H1 (cell line): Measurements from ENCODE around the gene IRF9.

ENCODE experiments used
- ASH2L ChIP-seq: fragments of 200-600, 300-600 bp; sonication (generic); IDR thresholded peaks from one replicate; pipeline ENCODE4 v1.7.1; 2017; ENCODE audit warnings: low read length
- BACH1 ChIP-seq: IDR thresholded peaks from 2 replicates; pipeline ENCODE4 v1.6.1; 2012; ENCODE audit warnings: low read length, improper control_type of control experiment
- CEBPB ChIP-seq: IDR thresholded peaks from 2 replicates; pipeline ENCODE4 v1.6.1; 2012; ENCODE audit warnings: low read depth, low read length
- CREB1 ChIP-seq: IDR thresholded peaks from 2 replicates; pipeline ENCODE4 v1.6.1; 2012; ENCODE audit warnings: inconsistent platforms
- EP300 ChIP-seq, 2 experiments: IDR thresholded peaks; 1 replicate in 1 of 2; 2 replicates in 1 of 2; pipeline ENCODE4 v1.6.1; 2011 to 2012; ENCODE audit warnings: low read depth in 2 of 2, low read length in 2 of 2, mild to moderate bottlenecking in 2 of 2, borderline replicate concordance in 1 of 2, inconsistent platforms in 1 of 2, moderate library complexity in 1 of 2
- EZH2 ChIP-seq: fragments of 200-600 bp; sonication (generic); IDR thresholded peaks from 2 replicates; pipeline ENCODE4 v1.7.1; 2012; ENCODE audit warnings: low read depth, mild to moderate bottlenecking, moderate library complexity, low read length, inconsistent platforms; ENCODE audit not compliant: severe bottlenecking
- HDAC6 ChIP-seq: IDR thresholded peaks from one replicate; pipeline ENCODE4 v1.7.1; 2012; ENCODE audit warnings: low read depth, mild to moderate bottlenecking, inconsistent platforms, low read length, moderate library complexity
- POLR2A ChIP-seq, 2 experiments: IDR thresholded peaks; 1 replicate in 1 of 2; 2 replicates in 1 of 2; pipeline ENCODE4 v1.6.1; 2011; ENCODE audit warnings: low read depth in 2 of 2, low read length in 2 of 2, mild to moderate bottlenecking in 2 of 2; ENCODE audit errors: control extremely low read depth in 1 of 2
- POLR2AphosphoS5 ChIP-seq: IDR thresholded peaks from 2 replicates; pipeline ENCODE4 v1.6.1; 2011; ENCODE audit warnings: low read depth, low read length
- YY1 ChIP-seq: IDR thresholded peaks from 2 replicates; pipeline ENCODE4 v1.6.1; 2011; ENCODE audit warnings: low read depth, mild to moderate bottlenecking, low read length
- TF ChIP-seq, protein P1 (sequence below), 3 experiments: IDR thresholded peaks; 1 replicate in 2 of 3; 2 replicates in 1 of 3; pipeline versions ENCODE4 v1.5.1 to v1.6.1; 2011; ENCODE audit warnings: low read length in 3 of 3, mild to moderate bottlenecking in 3 of 3, inconsistent platforms in 2 of 3, low read depth in 1 of 3, moderate library complexity in 1 of 3; ENCODE audit not compliant: insufficient read depth in 1 of 3; ENCODE audit errors: control extremely low read depth in 1 of 3
- TF ChIP-seq, protein P2 (sequence below): IDR thresholded peaks from 2 replicates; pipeline ENCODE4 v1.6.1; 2012; ENCODE audit warnings: inconsistent platforms

DNA sequence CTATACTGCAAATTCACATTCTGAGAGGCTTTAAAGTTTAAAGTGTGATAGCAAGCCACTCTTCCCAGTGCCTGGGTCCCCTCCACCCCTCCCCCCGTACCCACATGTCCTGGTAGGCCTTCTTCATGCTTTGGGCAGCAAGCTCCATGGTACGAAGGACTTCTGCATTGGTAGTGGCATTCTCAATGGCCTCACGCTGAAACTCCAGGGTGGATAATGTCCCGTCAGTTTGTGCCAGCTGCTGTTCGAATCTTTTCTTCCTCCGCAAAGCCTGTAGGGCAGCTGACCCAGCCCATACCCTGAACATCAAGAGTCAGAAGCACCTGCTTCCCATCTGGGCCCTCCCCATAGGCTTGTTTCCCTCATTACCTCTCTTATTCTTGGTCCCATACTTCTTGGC, 50.2 kb downstream of the IRF9 start:
- TF ChIP-seq, protein P1, sequence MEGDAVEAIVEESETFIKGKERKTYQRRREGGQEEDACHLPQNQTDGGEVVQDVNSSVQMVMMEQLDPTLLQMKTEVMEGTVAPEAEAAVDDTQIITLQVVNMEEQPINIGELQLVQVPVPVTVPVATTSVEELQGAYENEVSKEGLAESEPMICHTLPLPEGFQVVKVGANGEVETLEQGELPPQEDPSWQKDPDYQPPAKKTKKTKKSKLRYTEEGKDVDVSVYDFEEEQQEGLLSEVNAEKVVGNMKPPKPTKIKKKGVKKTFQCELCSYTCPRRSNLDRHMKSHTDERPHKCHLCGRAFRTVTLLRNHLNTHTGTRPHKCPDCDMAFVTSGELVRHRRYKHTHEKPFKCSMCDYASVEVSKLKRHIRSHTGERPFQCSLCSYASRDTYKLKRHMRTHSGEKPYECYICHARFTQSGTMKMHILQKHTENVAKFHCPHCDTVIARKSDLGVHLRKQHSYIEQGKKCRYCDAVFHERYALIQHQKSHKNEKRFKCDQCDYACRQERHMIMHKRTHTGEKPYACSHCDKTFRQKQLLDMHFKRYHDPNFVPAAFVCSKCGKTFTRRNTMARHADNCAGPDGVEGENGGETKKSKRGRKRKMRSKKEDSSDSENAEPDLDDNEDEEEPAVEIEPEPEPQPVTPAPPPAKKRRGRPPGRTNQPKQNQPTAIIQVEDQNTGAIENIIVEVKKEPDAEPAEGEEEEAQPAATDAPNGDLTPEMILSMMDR (IDR thresholded peaks at IDR 0.05; ENCODE audit: control extremely low read depth in 1 of 3, insufficient read depth in 1 of 3, low read depth in 1 of 3, low read length in 3 of 3), result no peak
- no peak for TF ChIP-seq EZH2
- TF ChIP-seq EP300 (IDR thresholded peaks at IDR 0.05; ENCODE audit: borderline replicate concordance in 1 of 2, low read depth in 2 of 2, low read length in 2 of 2), result no peak
- no peak for TF ChIP-seq HDAC6
- TF ChIP-seq POLR2A (IDR thresholded peaks at IDR 0.05; ENCODE audit: control extremely low read depth in 1 of 2, low read depth in 2 of 2, low read length in 2 of 2), result peak in 1 of 2 experiments; percentile 29; a peak in 1 of 3 replicates
- no peak for TF ChIP-seq CEBPB
- no peak for TF ChIP-seq YY1
- TF ChIP-seq, protein P2, sequence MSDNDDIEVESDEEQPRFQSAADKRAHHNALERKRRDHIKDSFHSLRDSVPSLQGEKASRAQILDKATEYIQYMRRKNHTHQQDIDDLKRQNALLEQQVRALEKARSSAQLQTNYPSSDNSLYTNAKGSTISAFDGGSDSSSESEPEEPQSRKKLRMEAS, result no peak
- no peak for TF ChIP-seq POLR2AphosphoS5
- no peak for TF ChIP-seq ASH2L
- no peak for TF ChIP-seq CREB1
- TF ChIP-seq BACH1, result no peak
